ENCODE results near the gene MED31. TPM values are rescaled to one million over a fixed set of nuclear protein-coding genes. Genes with fewer than 3 reads are reported as not detected.
A peak's percentile ranks its signal among the peaks of the same experiment; 100 is the strongest.

MED31 gene
- 10 to 100 TPM in 8 of 10 donors, 1 to 10 TPM in 2; 8.4 to 17.5 (median 14.2) TPM for total RNA-seq
- polyA plus RNA-seq: 10 to 100 TPM; 17.5 to 18.6 TPM
- long read RNA-seq, donor 1, partial matches to known transcripts: 1 of 6 reads
- long read RNA-seq, donor 1, other reads (novel, unspliced or antisense): 2 of 6 reads
- long read RNA-seq, donor 2, transcript MED31-201 (4 exons, 1,654 nt): major isoform, 13 of 15 reads
- long read RNA-seq, donor 2, partial matches to known transcripts: 1 of 15 reads
- long read RNA-seq, donor 2, other reads (novel, unspliced or antisense): 1 of 15 reads
- long read RNA-seq, donor 3, partial matches to known transcripts: 0 of 3 reads
- long read RNA-seq, donor 3, other reads (novel, unspliced or antisense): 3 of 3 reads

DNA sequence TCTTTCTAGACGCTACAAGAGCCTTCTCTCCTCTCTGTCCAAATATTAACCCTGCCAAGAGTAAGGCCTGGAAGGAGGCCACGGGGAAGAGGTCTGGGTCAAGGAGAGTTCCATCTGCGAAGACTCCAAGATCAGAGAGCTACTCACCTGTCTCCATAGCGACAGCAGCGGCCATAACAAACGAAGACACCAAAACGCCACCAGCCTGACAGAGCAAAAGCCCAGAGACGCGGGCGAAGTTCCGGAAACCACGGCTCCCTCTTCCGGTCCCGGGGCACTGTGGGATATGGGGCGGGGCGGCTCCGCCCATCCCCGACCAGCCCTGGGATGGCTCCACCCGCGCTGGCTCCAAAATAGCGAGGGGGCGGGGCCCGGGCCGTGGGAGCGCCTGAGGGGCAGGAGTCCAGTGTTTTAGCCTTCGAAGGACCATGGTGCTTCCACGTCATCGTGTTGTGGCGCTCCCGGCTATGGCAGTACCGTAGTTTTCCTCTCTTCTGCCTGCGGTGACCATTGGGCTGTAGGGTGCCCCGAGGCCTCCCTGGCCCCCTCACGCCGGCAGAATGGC is at the start of gene MED31, which contains the start of gene C17orf100:
Gene MED31 (minus strand): TSS at position 252 of the 565 bp plus-strand sequence. CDS start 77 bp downstream, at position 175.
Gene C17orf100 (plus strand): TSS at position 409 of the 565 bp plus-strand sequence. CDS start 152 bp downstream, at position 561.
- no peaks in the 10 kb centered on the region for H3K9me3 ChIP-seq
- H3K27me3 ChIP-seq: peaks cover 0 to 45% (median 24%) of the 10 kb centered on the region in 7 donors
- WGBS, 2 donors: 1 to 2% methylated on average over 35 of the region's 35 CpGs
- ATAC-seq (peak; percentile 99 to 100 (median 99)), DNase-seq (peak; percentile 95 to 97)
- TF ChIP-seq, protein P1, sequence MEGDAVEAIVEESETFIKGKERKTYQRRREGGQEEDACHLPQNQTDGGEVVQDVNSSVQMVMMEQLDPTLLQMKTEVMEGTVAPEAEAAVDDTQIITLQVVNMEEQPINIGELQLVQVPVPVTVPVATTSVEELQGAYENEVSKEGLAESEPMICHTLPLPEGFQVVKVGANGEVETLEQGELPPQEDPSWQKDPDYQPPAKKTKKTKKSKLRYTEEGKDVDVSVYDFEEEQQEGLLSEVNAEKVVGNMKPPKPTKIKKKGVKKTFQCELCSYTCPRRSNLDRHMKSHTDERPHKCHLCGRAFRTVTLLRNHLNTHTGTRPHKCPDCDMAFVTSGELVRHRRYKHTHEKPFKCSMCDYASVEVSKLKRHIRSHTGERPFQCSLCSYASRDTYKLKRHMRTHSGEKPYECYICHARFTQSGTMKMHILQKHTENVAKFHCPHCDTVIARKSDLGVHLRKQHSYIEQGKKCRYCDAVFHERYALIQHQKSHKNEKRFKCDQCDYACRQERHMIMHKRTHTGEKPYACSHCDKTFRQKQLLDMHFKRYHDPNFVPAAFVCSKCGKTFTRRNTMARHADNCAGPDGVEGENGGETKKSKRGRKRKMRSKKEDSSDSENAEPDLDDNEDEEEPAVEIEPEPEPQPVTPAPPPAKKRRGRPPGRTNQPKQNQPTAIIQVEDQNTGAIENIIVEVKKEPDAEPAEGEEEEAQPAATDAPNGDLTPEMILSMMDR (IDR thresholded peaks at IDR 0.05): no peak
- H3K36me3 ChIP-seq: peaks cover 0 to 39% (median 0%) of the 10 kb centered on the region in 9 donors
- H3K4me3 ChIP-seq: peak within 1 kb of the TSS; percentile 54 to 93 (median 72)
- H3K27ac ChIP-seq: peak within 1 kb of the TSS; percentile 32 to 93 (median 74)
- peaks cover 8 to 65% (median 40%) of the 10 kb centered on the region in 9 donors for H3K4me1 ChIP-seq
- intact Hi-C loops (cut with DNase I): loop anchor here in 1 of 10 donors (5.0 kb wide), 1 partner anchor 371 kb away; the partner anchor contains the start of gene BCL6B

DNA sequence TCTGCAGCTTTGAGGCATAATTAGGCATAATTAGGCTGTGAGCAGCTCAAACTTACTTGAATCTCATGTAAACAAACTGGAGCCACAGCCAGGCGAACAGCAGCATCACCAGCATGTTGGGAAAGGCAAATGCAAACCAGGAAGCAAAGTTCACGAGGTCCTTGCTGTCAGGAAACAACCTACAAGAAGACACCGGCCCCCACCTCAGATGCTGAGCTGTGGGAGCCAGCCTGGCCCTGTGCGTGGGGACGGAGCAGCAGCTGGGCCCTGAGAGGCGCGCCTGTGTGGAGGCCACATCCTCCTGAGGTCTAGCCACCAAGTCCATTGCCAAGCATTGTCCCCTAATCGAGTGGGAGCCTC is 49.5 kb upstream of the MED31 start:
- H3K36me3 ChIP-seq: no peaks in the 10 kb centered on the region
- WGBS, 2 donors: 76 to 83% methylated on average over 8 of the region's 8 CpGs
- no peaks in the 10 kb centered on the region for H3K4me1 ChIP-seq
- H3K27ac ChIP-seq: no peak overlapping the region
- no peak overlapping the region for H3K4me3 ChIP-seq
- ATAC-seq (no peak), DNase-seq (no peak)
- TF ChIP-seq, protein P1 (IDR thresholded peaks at IDR 0.05): no peak
- H3K27me3 ChIP-seq: peaks cover 0 to 28% (median 12%) of the 10 kb centered on the region in 7 donors
- no peaks in the 10 kb centered on the region for H3K9me3 ChIP-seq
- intact Hi-C loops (cut with DNase I): no loop called here

DNA sequence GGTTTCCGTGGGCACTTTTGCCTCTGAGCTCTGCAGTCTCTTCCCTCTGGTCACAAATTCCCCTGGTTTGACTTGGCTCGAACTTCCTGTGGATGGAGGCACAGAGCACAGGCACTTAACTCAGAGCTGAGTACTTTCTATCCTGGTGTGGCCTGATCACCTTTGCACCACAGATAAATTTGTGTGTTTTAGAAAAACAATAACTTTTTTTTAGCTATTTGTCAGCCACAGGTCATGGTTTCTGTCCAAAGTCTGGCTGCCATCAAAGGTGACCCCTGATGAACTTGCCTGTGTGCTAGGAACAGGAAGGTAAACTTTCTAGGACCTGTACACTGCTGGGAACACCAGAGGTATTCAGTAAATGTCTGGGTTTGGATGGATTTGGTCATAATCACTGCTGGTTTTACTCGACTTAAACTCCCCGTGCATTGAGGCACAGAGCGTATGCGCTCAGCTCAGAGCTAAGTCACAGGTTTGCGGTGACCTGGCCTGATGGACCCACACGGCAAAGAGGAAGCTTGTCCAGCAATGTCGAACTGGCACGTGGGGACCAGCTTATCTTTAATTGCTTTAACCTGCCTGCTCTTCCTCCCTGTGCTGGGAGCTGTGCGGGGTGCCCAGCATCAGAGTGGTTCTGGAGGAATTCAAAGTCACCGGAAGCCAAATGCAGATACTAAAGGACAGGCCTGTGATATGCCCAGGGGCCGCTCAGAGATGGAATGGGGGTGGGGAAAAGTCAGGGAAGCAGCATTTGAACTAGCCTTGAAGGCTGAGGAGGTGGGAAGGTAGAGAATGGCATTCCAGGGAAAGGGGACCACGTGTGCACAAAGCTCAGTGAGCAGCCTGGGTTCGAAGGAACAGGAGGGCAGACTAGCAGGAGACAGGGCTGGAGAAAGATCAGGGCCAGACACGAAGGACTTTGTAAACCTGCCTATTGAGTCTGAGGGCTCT is 48.9 kb upstream of the MED31 start:
- H3K27me3 ChIP-seq: peaks cover 0 to 28% (median 11%) of the 10 kb centered on the region in 7 donors
- H3K27ac ChIP-seq: no peak overlapping the region
- 63 to 66% methylated on average over 16 of the region's 16 CpGs for WGBS, 2 donors
- intact Hi-C loops (cut with DNase I): no loop called here
- no peaks in the 10 kb centered on the region for H3K4me1 ChIP-seq
- DNase-seq: no peak
- H3K9me3 ChIP-seq: no peaks in the 10 kb centered on the region
- H3K4me3 ChIP-seq: no peak overlapping the region
- H3K36me3 ChIP-seq: no peaks in the 10 kb centered on the region
- TF ChIP-seq, protein P1 (IDR thresholded peaks at IDR 0.05): no peak
- ATAC-seq: no peak

DNA sequence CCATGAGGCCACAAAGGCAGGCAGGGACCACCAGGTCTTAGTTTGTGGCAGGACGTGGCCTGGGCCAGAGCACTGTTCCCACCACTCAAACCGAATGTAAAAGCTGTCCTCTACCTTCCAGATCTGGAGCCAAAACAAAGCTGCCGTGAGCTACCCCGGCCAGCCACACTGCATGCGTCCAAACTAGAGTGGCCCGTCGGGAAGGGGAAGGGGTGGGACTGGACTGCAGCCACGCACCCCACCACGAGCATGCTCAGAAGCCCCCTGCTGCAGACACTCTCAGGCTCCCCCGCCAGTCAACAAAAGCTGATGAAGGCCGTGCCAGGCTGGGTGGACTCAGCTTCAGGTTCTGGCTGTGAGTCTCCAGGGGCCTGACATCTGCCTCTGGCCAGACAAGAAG is 46.6 kb upstream of the MED31 start:
- no peaks in the 10 kb centered on the region for H3K36me3 ChIP-seq
- H3K4me1 ChIP-seq: no peaks in the 10 kb centered on the region
- H3K27me3 ChIP-seq: peaks cover 0 to 20% (median 7%) of the 10 kb centered on the region in 7 donors
- DNase-seq (no peak), ATAC-seq (no peak)
- no peak overlapping the region for H3K27ac ChIP-seq
- WGBS, 2 donors: 84% methylated on average over 11 of the region's 11 CpGs
- TF ChIP-seq, protein P1 (IDR thresholded peaks at IDR 0.05): no peak
- H3K4me3 ChIP-seq: no peak overlapping the region
- intact Hi-C loops (cut with DNase I): no loop called here
- no peaks in the 10 kb centered on the region for H3K9me3 ChIP-seq
